ENCODE measurements around the gene KANSL1L. TPM values are rescaled to one million over a fixed set of nuclear protein-coding genes. Genes with fewer than 3 reads are reported as not detected.

The KANSL1L gene
- total RNA-seq, 1 donor from 2014 or later, result 14.2 TPM

DNA sequence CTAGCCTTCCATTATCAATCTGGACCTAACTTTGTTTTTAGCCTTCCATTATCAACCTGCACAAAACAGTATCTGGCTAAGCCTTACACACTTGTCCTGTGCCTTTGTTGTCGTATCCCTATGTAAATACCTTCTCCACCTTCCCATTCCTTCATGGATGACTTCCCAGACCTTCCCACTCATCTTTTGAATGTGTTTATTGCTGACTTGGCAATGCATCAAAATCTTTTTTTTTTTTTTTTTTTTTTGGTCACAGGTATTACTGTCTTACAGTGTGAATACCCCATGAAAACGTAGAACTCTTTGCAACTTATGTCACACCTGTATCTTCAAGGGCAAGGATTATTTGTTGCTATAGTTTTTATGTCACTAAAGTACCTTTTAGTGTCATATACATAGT, 143.0 kb downstream of the KANSL1L start:
- TF ChIP-seq, protein P1, sequence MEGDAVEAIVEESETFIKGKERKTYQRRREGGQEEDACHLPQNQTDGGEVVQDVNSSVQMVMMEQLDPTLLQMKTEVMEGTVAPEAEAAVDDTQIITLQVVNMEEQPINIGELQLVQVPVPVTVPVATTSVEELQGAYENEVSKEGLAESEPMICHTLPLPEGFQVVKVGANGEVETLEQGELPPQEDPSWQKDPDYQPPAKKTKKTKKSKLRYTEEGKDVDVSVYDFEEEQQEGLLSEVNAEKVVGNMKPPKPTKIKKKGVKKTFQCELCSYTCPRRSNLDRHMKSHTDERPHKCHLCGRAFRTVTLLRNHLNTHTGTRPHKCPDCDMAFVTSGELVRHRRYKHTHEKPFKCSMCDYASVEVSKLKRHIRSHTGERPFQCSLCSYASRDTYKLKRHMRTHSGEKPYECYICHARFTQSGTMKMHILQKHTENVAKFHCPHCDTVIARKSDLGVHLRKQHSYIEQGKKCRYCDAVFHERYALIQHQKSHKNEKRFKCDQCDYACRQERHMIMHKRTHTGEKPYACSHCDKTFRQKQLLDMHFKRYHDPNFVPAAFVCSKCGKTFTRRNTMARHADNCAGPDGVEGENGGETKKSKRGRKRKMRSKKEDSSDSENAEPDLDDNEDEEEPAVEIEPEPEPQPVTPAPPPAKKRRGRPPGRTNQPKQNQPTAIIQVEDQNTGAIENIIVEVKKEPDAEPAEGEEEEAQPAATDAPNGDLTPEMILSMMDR (IDR thresholded peaks at IDR 0.05), result no peak
- Mint-ChIP-seq H3K4me3 (no peak overlapping the region), H3K27ac (no peak overlapping the region), H3K36me3 (ENCODE audit: low read depth) (peaks cover 29% of the 10 kb centered on the region), H3K9me3 (no peaks in the 10 kb centered on the region), H3K27me3 (no peaks in the 10 kb centered on the region), H3K4me1 (no peaks in the 10 kb centered on the region)
- ChIA-PET CTCF (no interaction called here), POLR2A (no interaction called here)
- DNase-seq (no peak), ATAC-seq (ENCODE audit: low read depth) (no peak)
- intact Hi-C loops (cut with micrococcal nuclease), result no loop called here

DNA sequence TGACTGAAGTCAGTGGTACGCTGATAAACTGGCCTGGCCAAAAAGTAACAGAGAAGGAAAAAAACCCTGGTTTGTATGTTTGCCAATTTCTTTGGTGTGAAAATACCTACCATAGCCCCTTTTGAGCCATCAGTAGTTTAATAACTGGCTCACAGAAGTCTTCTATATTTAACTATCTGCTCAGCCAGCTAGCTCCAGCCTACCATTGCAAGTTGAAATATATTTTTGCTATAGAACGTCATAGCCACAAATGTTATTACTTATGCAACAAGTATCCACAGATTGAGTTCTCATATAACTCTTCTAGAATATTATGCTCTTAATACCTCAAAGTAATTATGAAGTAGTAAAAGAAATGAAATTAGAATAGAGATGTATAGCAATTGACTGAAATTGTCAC, 143.6 kb downstream of the KANSL1L start:
- no peak for DNase-seq
- TF ChIP-seq, protein P1 (IDR thresholded peaks at IDR 0.05), result no peak
- Mint-ChIP-seq H3K27me3 (no peaks in the 10 kb centered on the region), H3K4me1 (no peaks in the 10 kb centered on the region), H3K27ac (no peak overlapping the region), H3K36me3 (ENCODE audit: low read depth) (peaks cover 35% of the 10 kb centered on the region), H3K4me3 (no peak overlapping the region), H3K9me3 (no peaks in the 10 kb centered on the region)
- intact Hi-C loops (cut with micrococcal nuclease), result no loop called here
- POLR2A ChIA-PET, result no interaction called here
- CTCF ChIA-PET, result interaction anchor here (0.7 kb wide), 1 partner anchor 171 kb away, joined by 3 read pairs; no protein-coding TSS in a partner anchor
- no peak for ATAC-seq (ENCODE audit: low read depth)

DNA sequence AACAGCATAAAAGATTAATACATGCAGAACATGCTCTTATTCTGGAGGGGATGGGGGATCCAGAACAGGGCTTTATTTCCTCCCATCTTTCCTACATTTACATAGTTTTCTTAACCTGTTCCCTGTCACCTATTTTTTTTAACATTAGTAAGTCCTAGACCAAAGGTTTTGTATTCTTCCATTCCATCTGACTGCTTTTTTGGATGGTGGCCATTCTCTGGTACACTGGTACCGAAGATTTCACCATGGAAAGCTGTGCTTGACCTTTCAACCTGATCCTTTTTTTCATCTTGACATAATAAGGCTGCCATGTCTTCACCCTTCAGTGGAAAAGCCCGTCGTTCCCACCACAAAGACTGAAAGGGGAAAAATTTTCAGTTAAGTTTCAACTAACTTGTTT, 148.4 kb downstream of the KANSL1L start:
- ChIA-PET CTCF (no interaction called here), POLR2A (no interaction called here)
- Mint-ChIP-seq H3K4me1 (no peaks in the 10 kb centered on the region), H3K36me3 (ENCODE audit: low read depth) (peaks cover 66% of the 10 kb centered on the region), H3K27me3 (no peaks in the 10 kb centered on the region), H3K27ac (no peak overlapping the region), H3K4me3 (no peak overlapping the region), H3K9me3 (no peaks in the 10 kb centered on the region)
- no peak for DNase-seq
- intact Hi-C loops (cut with micrococcal nuclease), result no loop called here
- ATAC-seq (ENCODE audit: low read depth), result no peak
- TF ChIP-seq, protein P1 (IDR thresholded peaks at IDR 0.05), result no peak

DNA sequence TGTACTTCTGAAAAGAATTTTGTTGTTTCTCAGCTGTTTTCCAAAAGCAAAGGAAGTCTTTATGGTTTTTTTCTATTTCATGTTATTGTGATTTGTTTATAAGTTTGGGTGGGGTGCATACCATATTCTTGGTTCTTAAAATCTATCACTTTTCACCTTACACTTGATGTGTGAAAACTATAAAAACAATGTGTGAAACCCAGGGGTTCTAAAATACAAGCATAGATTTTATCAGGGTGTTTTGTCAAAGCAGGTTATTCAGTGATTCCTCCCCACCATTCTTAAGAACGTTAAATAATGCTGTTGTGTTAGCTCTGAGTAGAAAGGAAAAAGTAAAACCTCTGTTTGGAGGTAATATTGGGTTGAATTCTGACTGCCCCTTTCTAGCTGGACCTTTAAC, 151.1 kb downstream of the KANSL1L start:
- Mint-ChIP-seq H3K4me1 (no peaks in the 10 kb centered on the region), H3K4me3 (no peak overlapping the region), H3K27ac (no peak overlapping the region), H3K27me3 (no peaks in the 10 kb centered on the region), H3K9me3 (no peaks in the 10 kb centered on the region), H3K36me3 (ENCODE audit: low read depth) (peaks cover 84% of the 10 kb centered on the region)
- CTCF ChIA-PET, result no interaction called here
- TF ChIP-seq, protein P1 (IDR thresholded peaks at IDR 0.05), result no peak
- no peak for ATAC-seq (ENCODE audit: low read depth)
- DNase-seq, result no peak
- intact Hi-C loops (cut with micrococcal nuclease), result no loop called here
- POLR2A ChIA-PET, result no interaction called here

DNA sequence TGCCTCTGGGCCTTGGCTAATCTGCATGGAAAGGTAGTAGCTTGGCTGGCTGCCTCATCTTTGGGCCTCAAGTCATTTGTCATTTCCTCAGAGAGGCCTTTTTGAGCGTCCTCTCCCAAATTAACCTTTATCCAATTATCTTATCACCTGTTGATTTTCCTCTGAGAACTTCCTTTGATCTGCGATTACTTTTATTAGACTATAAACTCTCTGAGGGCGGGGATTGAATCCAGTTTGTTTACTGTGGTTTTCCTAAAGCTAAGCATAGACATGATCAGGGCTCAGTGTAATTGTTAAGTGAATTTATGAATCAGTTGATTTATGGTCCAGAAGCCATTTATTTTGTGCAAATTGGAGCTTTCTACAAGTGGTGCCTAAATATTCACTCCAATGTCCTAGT, 161.3 kb downstream of the KANSL1L start:
- CTCF ChIA-PET, result no interaction called here
- POLR2A ChIA-PET, result no interaction called here
- no peaks in the 10 kb centered on the region for H3K9me3 Mint-ChIP-seq
- peaks cover 77% of the 10 kb centered on the region for H3K36me3 Mint-ChIP-seq (ENCODE audit: low read depth)
- H3K4me1 Mint-ChIP-seq, result peaks cover 35% of the 10 kb centered on the region
- H3K27me3 Mint-ChIP-seq, result no peaks in the 10 kb centered on the region
- TF ChIP-seq, protein P1 (IDR thresholded peaks at IDR 0.05), result no peak
- ATAC-seq (ENCODE audit: low read depth) (no peak), DNase-seq (no peak)
- intact Hi-C loops (cut with micrococcal nuclease), result loop anchor here (10.0 kb wide), 1 partner anchor 585 kb away; the partner anchor contains the start of gene MAP2
- no peak overlapping the region for H3K4me3 Mint-ChIP-seq
- no peak overlapping the region for H3K27ac Mint-ChIP-seq

All from activated B cell treated with CpG ODN at 0.5 μM for 24 hours (primary cell).